Fibroblast of lung (primary cell): ENCODE results near the gene ZNF804A. TPM values are rescaled to one million over a fixed set of nuclear protein-coding genes. Genes with fewer than 3 reads are reported as not detected.
"Not testable (repeated sequence)": the region's sequence is repeated elsewhere in the genome, so short reads cannot be mapped to it uniquely, and the experiment has no call there.

ENCODE experiments used
- DNase-seq, 2 donors: peaks; one replicate each; pipeline versions ENCODE4 v3.0.0 to v3.0.0-alpha.2; 2010; ENCODE audit warnings: low read depth in 2 of 2
- H2AFZ ChIP-seq: 2 replicates; pipeline ENCODE4 v1.5.1; 2012; ENCODE audit warnings: low read length, control low read depth, inconsistent platforms
- H3K27ac ChIP-seq: 2 replicates; pipeline ENCODE4 v1.5.1; 2011; ENCODE audit warnings: low read length, control low read depth; ENCODE audit not compliant: insufficient read depth
- H3K27me3 ChIP-seq: 2 replicates; pipeline ENCODE4 v1.5.1; 2011; ENCODE audit warnings: mild to moderate bottlenecking, low read length; ENCODE audit not compliant: control insufficient read depth, insufficient read depth
- H3K36me3 ChIP-seq: 2 replicates; pipeline ENCODE4 v1.5.1; 2011; ENCODE audit warnings: low read length; ENCODE audit not compliant: control insufficient read depth, insufficient read depth
- H3K4me1 ChIP-seq: 2 replicates; pipeline ENCODE4 v1.5.1; 2011; ENCODE audit warnings: low read length; ENCODE audit not compliant: control insufficient read depth, insufficient read depth; ENCODE audit errors: extremely low read depth
- H3K4me2 ChIP-seq: 2 replicates; pipeline ENCODE4 v1.5.1; 2011; ENCODE audit warnings: low read length, control low read depth; ENCODE audit not compliant: insufficient read depth; ENCODE audit errors: extremely low read depth
- H3K4me3 ChIP-seq, 4 experiments: fragments of 200-600 bp in 1 of 4; sonication (generic) in 1 of 4; replicated peaks in 1 of 4; 2 replicates each; pipeline ENCODE4 v1.5.1; 2011 to 2016; ENCODE audit warnings: low read length in 4 of 4, low read depth in 3 of 4, mild to moderate bottlenecking in 3 of 4, control low read depth in 2 of 4, inconsistent platforms in 1 of 4, mixed read lengths in 1 of 4; ENCODE audit not compliant: insufficient read depth in 1 of 4; ENCODE audit errors: control extremely low read depth in 1 of 4
- H3K79me2 ChIP-seq: 2 replicates; pipeline ENCODE4 v1.5.1; 2012; ENCODE audit warnings: mild to moderate bottlenecking, low read length, inconsistent platforms; ENCODE audit not compliant: control insufficient read depth, insufficient read depth
- H3K9ac ChIP-seq: 2 replicates; pipeline ENCODE4 v1.5.1; 2011; ENCODE audit warnings: mild to moderate bottlenecking, low read length, control low read depth; ENCODE audit not compliant: insufficient read depth
- H3K9me3 ChIP-seq: 2 replicates; pipeline ENCODE4 v1.5.1; 2012; ENCODE audit warnings: low read depth, low read length; ENCODE audit not compliant: control insufficient read depth, insufficient read depth
- H4K20me1 ChIP-seq: 2 replicates; pipeline ENCODE4 v1.5.1; 2011; ENCODE audit warnings: low read length; ENCODE audit not compliant: control insufficient read depth, insufficient read depth; ENCODE audit errors: extremely low read depth
- CTCF ChIP-seq, 2 donors: IDR thresholded peaks in 1 of 2; conservative IDR thresholded peaks in 1 of 2; 1 replicate in 1 of 2; 2 replicates in 1 of 2; pipeline ENCODE4 v1.5.1; 2011 to 2012; ENCODE audit warnings: low read length in 2 of 2, control low read depth in 1 of 2, inconsistent platforms in 1 of 2, low read depth in 1 of 2, mild to moderate bottlenecking in 1 of 2
- EZH2 ChIP-seq: IDR thresholded peaks from 2 replicates; pipeline ENCODE4 v1.5.1; 2012; ENCODE audit warnings: low read length, control low read depth, mild to moderate bottlenecking; ENCODE audit errors: missing control alignments
- polyA plus RNA-seq, 2 donors: library from polyadenylated mRNA; depleted of rRNA in 1 of 2; stranded (reverse) in 1 of 2; unstranded in 1 of 2; fragments of >200 nt; gene quantifications; 2 replicates each; pipeline ENCODE4 v1.2.1, GENCODE V29; 2011 to 2012; ENCODE audit warnings: missing spikeins in 1 of 2
- total RNA-seq: library from RNA; depleted of rRNA; stranded (reverse); fragments of >200 nt; gene quantifications from 2 replicates; pipeline ENCODE4 v1.2.1, GENCODE V29; 2014

Gene ZNF804A
- total and polyA plus RNA-seq, 2 donors (not counting 1 experiment from before 2014, with no cell fraction given) = 3.0 to 6.9 TPM

- H4K20me1 ChIP-seq = no peaks in the 10 kb centered on the region
- no peak overlapping the region for H3K27ac ChIP-seq
- H3K9ac ChIP-seq = no peak overlapping the region
- no peak overlapping the region for H2AFZ ChIP-seq
- no peaks in the 10 kb centered on the region for H3K79me2 ChIP-seq
- H3K4me3 ChIP-seq = no peak overlapping the region
- H3K9me3 ChIP-seq = no peaks in the 10 kb centered on the region
- H3K36me3 ChIP-seq = no peaks in the 10 kb centered on the region
- no peak for TF ChIP-seq EZH2
- no peak for TF ChIP-seq CTCF (conservative IDR thresholded peaks at IDR 0.05 in 1 of 2, IDR thresholded peaks at IDR 0.05 in 1 of 2; ENCODE audit: low read depth in 1 of 2, low read length in 2 of 2)
- no peak overlapping the region for H3K4me2 ChIP-seq
- no peaks in the 10 kb centered on the region for H3K4me1 ChIP-seq
- no peak for DNase-seq
- no peaks in the 10 kb centered on the region for H3K27me3 ChIP-seq
Observed at GRCh38 chr2:184756161-184756560, 157.8 kb downstream of the ZNF804A start.

GRCh38 chr2:184756885-184757284 lies 158.6 kb downstream of the ZNF804A start:
- no peak overlapping the region for H2AFZ ChIP-seq
- no peak overlapping the region for H3K4me2 ChIP-seq
- H3K27me3 ChIP-seq = no peaks in the 10 kb centered on the region
- DNase-seq = peak in 1 of 2 donors; percentile 40
- no peaks in the 10 kb centered on the region for H3K4me1 ChIP-seq
- H3K9ac ChIP-seq = no peak overlapping the region
- TF ChIP-seq EZH2 = no peak
- no peaks in the 10 kb centered on the region for H3K9me3 ChIP-seq
- no peaks in the 10 kb centered on the region for H4K20me1 ChIP-seq
- no peaks in the 10 kb centered on the region for H3K79me2 ChIP-seq
- no peak overlapping the region for H3K4me3 ChIP-seq
- H3K27ac ChIP-seq = no peak overlapping the region
- H3K36me3 ChIP-seq = no peaks in the 10 kb centered on the region

- not testable (repeated sequence) for H3K27ac ChIP-seq, H3K4me2 ChIP-seq, DNase-seq, H2AFZ ChIP-seq, H3K4me1 ChIP-seq, H4K20me1 ChIP-seq, H3K27me3 ChIP-seq, H3K9ac ChIP-seq, H3K9me3 ChIP-seq, H3K79me2 ChIP-seq, H3K4me3 ChIP-seq, H3K36me3 ChIP-seq
Observed at GRCh38 chr2:184759557-184760255, 161.4 kb downstream of the ZNF804A start.

- H2AFZ ChIP-seq = no peak overlapping the region
- no peak overlapping the region for H3K27ac ChIP-seq
- no peaks in the 10 kb centered on the region for H4K20me1 ChIP-seq
- no peak overlapping the region for H3K4me2 ChIP-seq
- H3K9ac ChIP-seq = no peak overlapping the region
- no peaks in the 10 kb centered on the region for H3K9me3 ChIP-seq
- H3K4me3 ChIP-seq = no peak overlapping the region
- no peaks in the 10 kb centered on the region for H3K27me3 ChIP-seq
- no peaks in the 10 kb centered on the region for H3K79me2 ChIP-seq
- no peak for DNase-seq
- H3K36me3 ChIP-seq = no peaks in the 10 kb centered on the region
- H3K4me1 ChIP-seq = no peaks in the 10 kb centered on the region
- no peak for TF ChIP-seq EZH2
- no peak for TF ChIP-seq CTCF (conservative IDR thresholded peaks at IDR 0.05 in 1 of 2, IDR thresholded peaks at IDR 0.05 in 1 of 2; ENCODE audit: low read depth in 1 of 2, low read length in 2 of 2)
Observed at GRCh38 chr2:184760931-184761330, 162.6 kb downstream of the ZNF804A start.
